GDM1 (cell line): ENCODE data around the gene METTL6.
"Not testable (repeated sequence)": the region's sequence is repeated elsewhere in the genome, so short reads cannot be mapped to it uniquely, and the experiment has no call there.

Experiments
- DNase-seq: peaks from one replicate; lab custom pipeline; 2025; lab: John Stamatoyannopoulos, UW

Gene METTL6, protein sequence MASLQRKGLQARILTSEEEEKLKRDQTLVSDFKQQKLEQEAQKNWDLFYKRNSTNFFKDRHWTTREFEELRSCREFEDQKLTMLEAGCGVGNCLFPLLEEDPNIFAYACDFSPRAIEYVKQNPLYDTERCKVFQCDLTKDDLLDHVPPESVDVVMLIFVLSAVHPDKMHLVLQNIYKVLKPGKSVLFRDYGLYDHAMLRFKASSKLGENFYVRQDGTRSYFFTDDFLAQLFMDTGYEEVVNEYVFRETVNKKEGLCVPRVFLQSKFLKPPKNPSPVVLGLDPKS

GRCh38 chr3:15427182-15427880 is at the start of gene METTL6, which contains the start of gene EAF1:
METTL6 (minus strand) TSS chr3:15427544; CDS start chr3:15426511, 1,033 bp downstream.
EAF1 (plus strand) TSS chr3:15427598; CDS start chr3:15427780, 182 bp downstream.
- DNase-seq = peak; percentile 73

GRCh38 chr3:15476378-15476777 is 49.0 kb upstream of the METTL6 start:
- no peak for DNase-seq

- DNase-seq = no peak
These were observed 47.8 kb upstream of the METTL6 start for GRCh38 chr3:15475161-15475560.

DNA sequence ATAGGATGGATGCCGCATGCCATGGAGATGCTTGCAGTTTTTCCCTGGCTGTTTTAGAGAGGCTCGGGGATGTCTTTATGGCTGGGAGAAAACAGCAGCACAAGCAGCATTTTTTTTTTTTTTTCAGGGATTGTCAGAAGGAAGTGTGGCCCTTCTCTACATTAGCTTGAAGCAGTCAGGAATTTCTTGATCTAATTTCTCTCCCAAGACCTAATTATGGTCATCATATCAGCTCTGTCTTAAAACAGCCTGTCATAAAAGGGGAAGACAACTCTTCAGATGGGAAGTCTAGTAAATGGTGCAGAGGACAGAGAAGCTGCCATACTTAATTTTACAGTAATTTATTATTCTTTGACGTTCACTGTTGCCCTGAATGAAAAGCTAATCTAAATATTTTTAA is 44.5 kb upstream of the METTL6 start:
- no peak for DNase-seq

DNA sequence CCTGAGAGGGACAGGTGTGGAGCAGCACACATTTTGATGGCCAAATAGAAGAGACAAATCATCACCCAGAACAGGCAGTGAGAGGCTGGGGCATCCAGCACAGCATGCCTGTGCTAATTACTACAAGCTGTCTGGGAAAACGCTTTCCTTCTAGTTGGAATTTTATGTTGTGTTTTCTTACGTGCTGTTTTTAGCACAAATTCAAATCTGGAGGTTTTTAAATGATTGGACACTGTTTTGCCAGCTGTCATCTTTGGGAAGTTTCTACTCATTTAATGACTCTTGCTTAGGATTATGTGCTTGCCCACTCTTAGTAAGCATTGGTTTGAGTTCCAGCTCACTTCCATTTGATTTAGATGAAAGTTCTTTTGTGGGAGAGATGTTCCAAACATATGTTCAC is 43.5 kb upstream of the METTL6 start:
- no peak for DNase-seq

DNA sequence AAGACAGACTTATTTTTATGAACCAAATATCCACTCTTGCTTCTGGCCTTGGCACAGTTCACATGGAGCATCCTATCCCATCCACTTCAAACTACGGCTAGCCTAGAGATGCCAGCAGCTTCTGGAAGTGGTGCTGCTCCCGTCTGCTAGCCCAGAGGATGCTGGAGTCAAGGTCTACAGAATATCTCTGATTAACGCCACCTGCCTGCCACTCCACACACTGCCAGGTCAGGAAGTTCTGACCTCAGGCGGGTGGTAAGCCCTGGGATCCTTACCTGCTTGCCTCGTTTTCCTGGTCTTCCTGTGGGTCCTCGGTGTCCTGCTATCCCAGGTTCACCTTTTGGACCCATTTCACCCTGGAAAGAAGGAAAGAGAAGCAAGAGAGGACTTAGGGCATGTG is 42.9 kb upstream of the METTL6 start:
- no peak for DNase-seq

DNA sequence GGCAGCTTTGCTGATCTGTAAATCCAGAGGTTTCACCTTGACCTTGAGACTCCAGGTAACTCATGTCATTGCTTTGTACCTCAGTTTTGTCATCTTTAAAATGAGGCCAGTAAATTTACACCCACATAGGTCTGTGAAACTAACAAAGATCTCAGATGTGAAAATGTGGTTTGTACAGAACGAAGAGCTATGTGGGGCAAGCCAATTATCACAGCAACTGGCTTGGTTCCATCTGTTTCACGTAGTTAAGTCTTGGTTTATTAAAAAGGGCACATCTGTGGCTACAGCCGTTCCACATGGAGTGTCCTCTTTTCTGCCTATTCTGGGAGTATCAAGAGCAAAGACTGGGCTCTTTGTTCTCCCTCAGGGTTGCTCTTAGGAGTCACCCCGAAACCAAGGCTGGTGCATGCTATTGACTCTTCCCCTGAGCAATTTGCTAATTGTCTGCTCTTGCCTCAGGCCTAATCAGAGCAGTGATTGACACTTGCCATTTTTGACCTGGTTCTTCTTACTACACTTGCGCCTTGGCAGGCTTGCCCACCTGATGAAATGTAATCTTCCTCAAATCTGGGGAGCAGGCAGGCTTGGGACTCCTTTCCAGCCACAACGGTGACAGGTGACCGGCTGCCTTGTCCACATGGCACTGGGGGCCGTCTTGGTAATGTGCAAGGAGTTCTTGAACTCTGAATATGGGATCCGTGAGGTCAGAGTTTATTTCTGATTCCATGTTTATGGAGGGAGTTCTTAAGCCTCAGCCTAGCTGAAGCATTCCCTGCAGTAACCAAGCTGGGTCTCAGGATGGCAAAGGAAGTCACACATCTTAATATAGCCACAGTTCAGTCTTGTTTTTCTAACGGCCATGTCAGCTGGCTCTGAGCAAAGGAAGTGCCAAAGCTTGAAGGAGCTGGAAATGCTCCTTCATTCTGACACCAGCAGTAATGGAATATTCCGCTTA is 40.2 kb upstream of the METTL6 start:
- no peak for DNase-seq

DNA sequence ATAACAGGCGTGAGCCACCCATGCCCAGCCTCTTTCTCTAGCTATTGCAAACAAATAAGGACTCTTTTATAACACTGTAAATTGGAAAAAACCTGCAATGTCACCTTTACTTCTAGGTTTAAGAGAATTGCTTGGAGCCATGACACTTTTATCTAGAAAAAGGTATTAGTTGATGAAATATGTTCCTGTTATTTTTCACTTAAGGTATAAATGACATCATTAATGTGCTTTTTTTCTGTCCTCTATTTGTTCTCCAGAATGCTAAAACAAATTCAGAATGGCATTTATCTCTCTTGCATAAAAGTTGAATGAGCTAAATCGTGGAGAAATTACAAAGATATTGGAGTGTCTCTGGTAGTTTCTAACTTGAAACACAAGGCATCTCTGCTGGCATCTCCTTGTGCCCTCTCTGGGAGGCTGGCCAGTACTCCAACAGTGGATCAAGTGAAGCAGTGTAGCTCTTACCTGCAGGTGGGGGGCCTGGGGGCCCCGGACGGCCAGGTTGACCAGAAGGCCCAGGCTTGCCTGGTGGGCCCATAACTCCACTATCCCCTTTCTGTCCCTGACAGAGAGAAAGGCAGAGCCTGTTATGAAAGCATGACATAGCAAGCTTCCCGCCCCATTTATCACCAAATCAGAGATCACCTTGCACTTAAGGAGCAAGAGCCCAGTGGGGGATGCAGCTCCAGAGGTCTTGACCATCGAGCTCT is 38.7 kb upstream of the METTL6 start:
- DNase-seq = no peak

GRCh38 chr3:15462451-15462850 is 35.1 kb upstream of the METTL6 start:
- no peak for DNase-seq

DNA sequence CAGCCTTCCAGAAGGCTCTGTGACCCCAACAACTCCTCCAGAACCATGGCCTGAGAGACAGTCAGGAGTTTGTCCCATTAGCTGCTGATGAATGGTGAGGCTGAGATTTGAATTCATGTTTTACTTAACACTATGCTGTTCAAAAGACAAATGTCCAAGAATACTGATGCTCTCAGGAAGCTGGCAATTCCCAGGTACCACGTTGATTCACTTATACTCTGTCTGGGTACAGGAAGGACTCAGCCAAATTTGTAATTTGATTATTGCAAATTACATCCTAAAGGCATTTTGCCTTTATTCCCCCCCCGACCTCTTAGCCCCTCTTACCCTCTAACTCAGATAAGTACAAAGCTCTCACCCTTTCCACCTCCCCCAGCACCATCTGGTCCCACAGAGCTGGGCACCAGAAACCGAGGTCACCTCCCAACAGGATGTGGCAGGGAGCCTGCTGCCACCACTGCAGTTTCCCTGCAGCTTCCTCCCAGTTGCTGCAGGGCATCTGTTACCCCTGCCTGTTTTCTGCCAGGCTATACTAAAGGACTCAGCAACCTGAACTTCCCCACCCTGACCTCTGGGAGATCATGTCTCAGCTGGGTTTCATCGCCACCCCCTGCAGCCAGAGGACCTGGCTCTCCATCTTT is 33.7 kb upstream of the METTL6 start:
- DNase-seq = peak; percentile 88

DNA sequence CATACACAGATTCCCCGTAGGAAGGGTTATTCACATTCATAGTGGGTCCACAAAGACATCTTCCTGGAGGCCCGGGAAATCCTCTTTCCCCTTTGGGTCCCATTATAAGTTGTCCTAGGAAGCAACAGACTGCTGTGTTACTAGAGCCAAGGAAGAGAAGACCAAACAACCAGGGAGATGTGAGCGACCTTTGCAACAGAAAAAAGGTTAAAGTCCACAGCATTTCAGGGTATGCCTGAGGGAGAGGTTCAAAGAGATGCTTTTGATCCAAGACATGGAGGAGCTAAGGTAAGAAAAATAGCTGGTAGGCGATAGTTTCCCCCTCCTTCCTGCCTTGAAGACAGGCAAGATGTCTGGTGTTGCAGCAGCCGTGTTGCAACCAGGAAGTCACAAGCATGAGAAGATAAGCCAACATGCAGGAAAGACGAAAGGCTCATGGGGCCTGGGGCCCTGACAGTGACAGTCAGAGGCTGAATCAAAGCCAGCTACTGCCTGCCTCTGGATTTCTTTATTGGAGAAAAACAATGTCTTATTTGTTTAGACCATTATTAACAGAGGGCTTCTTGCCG is 31.0 kb upstream of the METTL6 start:
- no peak for DNase-seq

DNA sequence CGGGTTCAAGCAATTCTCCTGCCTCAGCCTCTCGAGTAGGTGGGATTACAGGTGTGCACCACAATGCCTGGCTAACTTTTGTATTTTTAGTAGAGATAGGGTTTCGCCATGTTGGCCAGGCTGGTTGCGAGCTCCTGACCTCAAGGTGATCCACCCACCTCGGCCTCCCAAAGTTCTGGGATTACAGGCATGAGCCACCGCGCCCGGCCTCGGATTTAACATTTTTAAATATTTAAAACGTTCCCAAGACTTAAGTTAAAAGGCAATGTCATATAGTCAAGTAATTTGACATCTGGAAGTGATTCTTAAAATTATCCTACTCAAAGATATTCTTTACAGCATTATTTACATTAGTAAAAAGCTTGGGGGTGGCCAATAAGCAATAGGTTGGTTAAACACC is 29.6 kb upstream of the METTL6 start:
- DNase-seq = not testable (repeated sequence)

GRCh38 chr3:15456321-15456720 is 29.0 kb upstream of the METTL6 start:
- no peak for DNase-seq

- no peak for DNase-seq
These were observed 28.4 kb upstream of the METTL6 start for GRCh38 chr3:15455756-15456155.

DNA sequence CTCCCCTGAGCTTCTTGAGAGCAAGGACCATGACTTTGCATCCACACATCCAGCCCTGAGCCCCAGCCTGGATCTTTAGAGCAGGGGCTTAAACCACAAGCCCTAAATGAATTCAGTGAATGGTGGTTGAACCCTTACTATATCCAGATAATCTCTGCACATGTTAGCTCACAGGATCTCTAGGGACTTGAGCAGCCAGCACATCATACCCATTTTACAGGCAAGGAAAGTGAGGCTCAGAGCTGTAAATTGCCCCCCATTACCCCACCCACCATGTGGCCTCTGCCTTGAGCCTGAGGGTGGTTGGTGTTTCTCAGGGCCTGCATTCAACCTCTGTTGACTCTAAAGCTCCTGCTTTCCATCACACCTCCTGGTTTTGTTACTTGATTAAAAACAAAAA is 27.6 kb upstream of the METTL6 start:
- no peak for DNase-seq

DNA sequence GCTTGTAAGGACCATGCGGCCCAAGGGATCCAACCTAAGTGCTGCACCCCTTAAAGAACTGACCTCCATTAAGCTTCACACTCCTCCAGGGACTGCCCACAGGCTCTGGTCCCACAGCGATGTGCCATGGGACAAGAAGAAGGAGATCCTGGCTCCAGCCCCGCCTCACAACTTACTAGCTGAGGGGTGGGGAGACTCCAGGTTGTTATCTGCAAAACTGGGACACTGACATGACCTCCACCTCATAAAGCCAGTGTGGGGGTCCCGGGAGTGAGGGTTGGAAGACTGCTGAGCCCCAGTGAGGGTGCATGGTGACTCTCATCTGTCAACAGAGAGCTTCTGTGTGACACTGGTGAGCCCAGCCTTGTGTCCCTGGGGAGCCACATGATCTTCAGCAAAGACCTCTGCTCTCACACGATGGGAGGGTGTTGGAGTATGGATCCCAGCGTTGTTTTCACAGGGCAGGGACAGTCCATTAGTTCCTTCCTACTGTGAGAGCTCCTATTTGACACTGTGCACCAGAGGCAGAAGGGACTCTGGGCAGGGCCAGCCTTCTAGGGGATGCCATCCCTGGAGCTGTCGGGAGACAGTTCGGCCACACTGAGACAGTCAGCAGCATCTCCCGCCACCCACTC is 26.8 kb upstream of the METTL6 start:
- DNase-seq = no peak

DNA sequence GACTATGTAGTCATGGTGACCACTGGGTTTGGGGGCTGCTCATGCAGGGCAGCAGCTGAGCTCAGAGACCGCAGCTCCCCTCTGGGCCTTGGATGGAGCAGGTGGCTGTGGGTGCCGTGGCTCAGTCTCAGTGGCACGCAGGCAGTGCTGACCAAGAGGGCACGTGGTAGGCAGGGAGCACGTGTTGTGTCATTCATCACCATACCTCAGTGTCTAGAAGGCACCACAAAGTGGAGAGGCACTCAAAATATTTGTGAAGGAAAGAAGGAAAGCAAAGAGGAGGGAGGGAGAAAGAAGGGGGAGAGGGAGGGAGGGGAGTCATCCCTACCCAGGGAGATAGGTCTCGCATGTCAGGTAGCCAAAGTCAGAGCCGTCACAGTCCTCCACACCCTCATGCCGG is 26.2 kb upstream of the METTL6 start:
- DNase-seq = no peak

GRCh38 chr3:15452961-15453360 is 25.6 kb upstream of the METTL6 start:
- no peak for DNase-seq

DNA sequence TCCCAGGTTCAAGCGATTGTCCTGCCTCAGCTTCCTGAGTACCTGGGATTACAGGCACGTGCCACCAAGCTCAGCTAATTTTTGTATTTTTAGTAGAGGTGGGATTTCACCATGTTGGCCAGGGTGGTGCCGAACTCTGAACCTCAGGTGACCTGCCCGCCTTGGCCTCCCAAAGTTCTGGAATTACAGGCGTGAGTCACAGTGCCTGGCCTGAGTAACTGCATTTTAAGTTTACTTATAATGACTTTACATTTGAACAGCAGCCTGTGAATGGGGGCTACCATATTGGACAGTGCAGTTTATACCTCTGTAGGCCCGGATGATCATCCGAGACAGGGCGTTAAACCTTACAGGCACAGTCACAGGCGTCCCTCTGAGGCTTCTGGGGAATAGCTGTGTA is 24.8 kb upstream of the METTL6 start:
- no peak for DNase-seq
